Glutamatergic neuron (in vitro differentiated cells): Measurements from ENCODE around the gene TSPAN14. TPM values are rescaled to one million over a fixed set of nuclear protein-coding genes. Genes with fewer than 3 reads are reported as not detected.
"Not testable (repeated sequence)": the region's sequence is repeated elsewhere in the genome, so short reads cannot be mapped to it uniquely, and the experiment has no call there.

Source experiments
- DNase-seq: peaks from one replicate; pipeline ENCODE4 v3.0.0; 2022
- H3K27ac Mint-ChIP-seq: one replicate; pipeline ENCODE4 v1.8.0; 2020; ENCODE audit warnings: mild to moderate bottlenecking, mixed read lengths, inconsistent platforms; ENCODE audit not compliant: unreplicated experiment
- H3K27me3 Mint-ChIP-seq: one replicate; pipeline ENCODE4 v1.8.0; 2020; ENCODE audit warnings: mild to moderate bottlenecking, moderate library complexity, mixed read lengths, inconsistent platforms; ENCODE audit not compliant: unreplicated experiment
- H3K36me3 Mint-ChIP-seq: one replicate; pipeline ENCODE4 v1.8.0; 2020; ENCODE audit warnings: mild to moderate bottlenecking, mixed read lengths, inconsistent platforms; ENCODE audit not compliant: unreplicated experiment
- H3K4me1 Mint-ChIP-seq: one replicate; pipeline ENCODE4 v1.8.0; 2020; ENCODE audit warnings: mild to moderate bottlenecking, low read depth, mixed read lengths, inconsistent platforms; ENCODE audit not compliant: unreplicated experiment
- H3K4me3 Mint-ChIP-seq: one replicate; pipeline ENCODE4 v1.8.0; 2020; ENCODE audit warnings: mild to moderate bottlenecking, mixed read lengths, inconsistent platforms; ENCODE audit not compliant: unreplicated experiment
- H3K9me3 Mint-ChIP-seq: one replicate; pipeline ENCODE4 v1.8.0; 2020; ENCODE audit warnings: mild to moderate bottlenecking, moderate library complexity, mixed read lengths, inconsistent platforms; ENCODE audit not compliant: unreplicated experiment
- total RNA-seq: library from RNA; stranded (reverse); fragmentation: NEBNext Ultra II Directional; extraction: Animal tissue kit (Norgen Biotek cat#: 25700); gene quantifications from one replicate; pipeline ENCODE4 v1.2.1, GENCODE V29; 2021; ENCODE audit not compliant: unreplicated experiment
- TF ChIP-seq, protein P1 (sequence below): fragments of 200-600 bp; sonication (generic); IDR thresholded peaks from one replicate; pipeline ENCODE4 v1.5.0; 2021; ENCODE audit not compliant: partially characterized antibody, unreplicated experiment

TSPAN14 gene
- total RNA-seq, 1 donor from 2014 or later, result 141 TPM

DNA sequence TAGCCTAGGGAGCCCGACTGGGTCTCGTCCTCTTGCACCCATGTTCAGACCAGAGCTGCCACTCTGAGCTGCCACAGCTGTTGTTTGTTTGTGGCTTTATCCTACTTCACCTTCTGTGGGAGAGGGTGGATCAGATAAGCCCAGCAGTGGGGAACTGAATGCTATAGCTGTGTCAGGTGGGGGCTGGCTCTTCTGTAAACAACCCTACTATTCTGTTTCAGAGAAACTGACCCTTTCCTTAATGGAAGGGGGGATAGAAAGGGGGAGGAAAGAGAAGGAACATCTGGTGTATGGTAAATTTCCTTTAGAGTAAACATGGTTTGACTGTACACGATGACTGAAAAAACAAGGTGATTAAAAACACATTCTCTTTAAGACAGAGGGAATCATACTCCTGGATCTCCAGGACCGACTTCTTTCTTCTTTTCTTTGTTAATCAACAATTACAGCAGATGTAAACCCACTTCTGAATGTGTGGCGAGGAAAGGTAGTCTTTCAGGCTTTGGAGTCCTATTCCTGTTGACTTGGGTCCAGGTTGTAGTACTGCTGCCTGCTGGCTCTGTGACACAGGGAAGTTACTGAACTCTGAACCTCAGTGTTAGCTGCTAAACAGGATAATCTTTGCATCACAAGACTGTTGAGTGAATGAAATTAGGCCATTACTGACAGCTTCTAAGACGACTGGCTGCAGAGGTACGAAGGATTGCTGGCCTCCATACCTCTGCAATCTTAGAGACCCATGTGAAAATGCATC is 39.8 kb upstream of the TSPAN14 start:
- H3K27me3 Mint-ChIP-seq, result peaks cover 7% of the 10 kb centered on the region
- peaks cover 4% of the 10 kb centered on the region for H3K36me3 Mint-ChIP-seq
- H3K9me3 Mint-ChIP-seq, result peaks cover 5% of the 10 kb centered on the region
- H3K27ac Mint-ChIP-seq, result peak overlapping the region; percentile 48
- H3K4me1 Mint-ChIP-seq, result peaks cover 68% of the 10 kb centered on the region
- TF ChIP-seq, protein P1, sequence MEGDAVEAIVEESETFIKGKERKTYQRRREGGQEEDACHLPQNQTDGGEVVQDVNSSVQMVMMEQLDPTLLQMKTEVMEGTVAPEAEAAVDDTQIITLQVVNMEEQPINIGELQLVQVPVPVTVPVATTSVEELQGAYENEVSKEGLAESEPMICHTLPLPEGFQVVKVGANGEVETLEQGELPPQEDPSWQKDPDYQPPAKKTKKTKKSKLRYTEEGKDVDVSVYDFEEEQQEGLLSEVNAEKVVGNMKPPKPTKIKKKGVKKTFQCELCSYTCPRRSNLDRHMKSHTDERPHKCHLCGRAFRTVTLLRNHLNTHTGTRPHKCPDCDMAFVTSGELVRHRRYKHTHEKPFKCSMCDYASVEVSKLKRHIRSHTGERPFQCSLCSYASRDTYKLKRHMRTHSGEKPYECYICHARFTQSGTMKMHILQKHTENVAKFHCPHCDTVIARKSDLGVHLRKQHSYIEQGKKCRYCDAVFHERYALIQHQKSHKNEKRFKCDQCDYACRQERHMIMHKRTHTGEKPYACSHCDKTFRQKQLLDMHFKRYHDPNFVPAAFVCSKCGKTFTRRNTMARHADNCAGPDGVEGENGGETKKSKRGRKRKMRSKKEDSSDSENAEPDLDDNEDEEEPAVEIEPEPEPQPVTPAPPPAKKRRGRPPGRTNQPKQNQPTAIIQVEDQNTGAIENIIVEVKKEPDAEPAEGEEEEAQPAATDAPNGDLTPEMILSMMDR, result no peak
- DNase-seq, result no peak
- H3K4me3 Mint-ChIP-seq, result peak overlapping the region; percentile 35

DNA sequence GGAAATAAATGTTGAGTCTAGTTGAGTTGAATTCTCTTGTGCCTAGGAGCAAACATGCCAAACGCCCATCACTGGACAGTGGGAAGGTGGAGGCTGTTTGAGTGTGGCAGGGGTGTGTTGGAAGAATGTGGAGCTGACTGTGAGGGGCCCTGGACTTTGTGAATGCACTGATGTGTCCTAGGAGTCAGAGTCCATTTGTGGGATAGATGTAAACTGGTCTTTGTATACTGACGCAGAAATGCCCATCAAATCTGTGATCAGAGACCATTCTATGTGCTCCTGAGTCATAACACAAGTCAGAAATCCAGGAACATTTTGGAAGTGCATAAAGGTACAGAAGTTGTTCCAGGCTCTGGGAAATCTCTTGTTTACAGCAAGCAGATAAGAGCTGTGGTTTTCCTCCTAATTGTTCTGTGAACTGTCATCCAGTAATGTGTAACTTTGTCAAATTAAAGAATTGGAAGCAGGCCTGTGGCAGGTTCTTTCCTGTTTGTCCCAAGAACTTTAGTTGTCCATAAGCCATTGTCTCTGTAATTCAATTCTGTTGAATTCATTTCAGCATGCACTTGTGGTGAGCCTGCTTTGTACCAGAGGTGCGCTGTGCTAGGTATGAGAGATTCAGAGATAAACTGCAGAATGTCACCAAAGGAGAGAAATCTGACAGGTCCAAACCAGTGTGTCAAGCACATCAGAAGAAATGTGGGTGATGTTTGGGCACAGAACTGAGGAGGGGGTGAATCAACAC is 38.2 kb upstream of the TSPAN14 start:
- no peak overlapping the region for H3K27ac Mint-ChIP-seq
- DNase-seq, result no peak
- TF ChIP-seq, protein P1, result no peak

DNA sequence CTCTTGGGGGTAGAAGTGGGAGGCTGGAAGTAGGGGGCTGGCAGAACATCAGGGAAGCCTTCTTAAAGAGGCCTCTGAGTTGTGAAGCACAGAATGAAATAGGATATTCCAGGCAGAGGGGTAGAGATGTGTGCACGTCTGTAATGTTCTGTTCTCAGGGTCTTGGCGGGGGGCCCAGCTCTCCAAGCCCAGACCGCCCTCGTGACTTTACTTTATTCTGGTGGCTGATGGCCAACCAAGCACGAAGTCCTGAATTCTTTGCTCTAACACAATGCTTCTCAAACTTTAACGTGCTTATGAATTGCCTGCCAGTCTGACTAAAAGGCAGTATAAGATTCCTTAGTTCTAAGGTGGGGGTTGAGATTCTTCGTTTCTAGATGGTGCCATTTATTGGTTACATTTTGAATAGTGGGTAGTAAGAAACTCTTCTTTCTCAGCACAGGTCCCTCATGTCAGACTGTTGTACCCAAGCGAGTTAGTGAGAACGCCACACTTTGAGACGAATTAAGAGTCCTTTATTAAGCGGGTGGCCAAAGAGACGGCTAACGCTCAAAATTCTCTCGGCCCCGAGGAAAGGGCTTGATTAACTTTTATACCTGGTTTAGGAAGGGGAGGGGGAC is 37.5 kb upstream of the TSPAN14 start:
- no peak overlapping the region for H3K4me3 Mint-ChIP-seq
- TF ChIP-seq, protein P1, result no peak
- H3K4me1 Mint-ChIP-seq, result peaks cover 59% of the 10 kb centered on the region
- peaks cover 4% of the 10 kb centered on the region for H3K9me3 Mint-ChIP-seq
- peaks cover 7% of the 10 kb centered on the region for H3K27me3 Mint-ChIP-seq
- no peak for DNase-seq
- peaks cover 4% of the 10 kb centered on the region for H3K36me3 Mint-ChIP-seq
- H3K27ac Mint-ChIP-seq, result no peak overlapping the region

More for the DNA sequence above, 38.2 kb upstream of the TSPAN14 start:
- peaks cover 58% of the 10 kb centered on the region for H3K4me1 Mint-ChIP-seq
- H3K36me3 Mint-ChIP-seq, result peaks cover 4% of the 10 kb centered on the region
- peaks cover 4% of the 10 kb centered on the region for H3K9me3 Mint-ChIP-seq
- no peak overlapping the region for H3K4me3 Mint-ChIP-seq
- peaks cover 7% of the 10 kb centered on the region for H3K27me3 Mint-ChIP-seq

DNA sequence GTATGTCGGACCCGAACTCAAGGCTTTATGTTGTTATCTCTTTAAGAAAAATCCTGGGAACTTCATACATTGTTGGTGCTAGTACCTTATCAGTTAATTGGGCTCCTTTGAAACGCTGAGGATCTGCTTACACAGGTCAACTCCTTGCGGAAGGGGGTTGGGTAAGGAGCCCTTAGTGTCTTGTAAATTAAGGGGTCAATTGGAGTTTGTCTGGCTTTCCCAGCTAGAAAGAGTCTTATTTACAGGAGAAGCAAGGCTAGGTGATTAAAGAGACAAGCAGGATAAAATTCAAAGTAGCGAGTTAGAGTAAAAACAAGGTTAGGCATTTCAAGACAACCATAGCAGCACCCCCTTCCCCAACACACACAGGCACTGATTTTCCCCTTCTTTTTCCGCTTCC is 36.9 kb upstream of the TSPAN14 start:
- H3K36me3 Mint-ChIP-seq, H3K4me3 Mint-ChIP-seq, H3K27ac Mint-ChIP-seq, DNase-seq, H3K9me3 Mint-ChIP-seq, H3K27me3 Mint-ChIP-seq: not testable (repeated sequence)
- H3K4me1 Mint-ChIP-seq, result peaks cover 55% of the 10 kb centered on the region

DNA sequence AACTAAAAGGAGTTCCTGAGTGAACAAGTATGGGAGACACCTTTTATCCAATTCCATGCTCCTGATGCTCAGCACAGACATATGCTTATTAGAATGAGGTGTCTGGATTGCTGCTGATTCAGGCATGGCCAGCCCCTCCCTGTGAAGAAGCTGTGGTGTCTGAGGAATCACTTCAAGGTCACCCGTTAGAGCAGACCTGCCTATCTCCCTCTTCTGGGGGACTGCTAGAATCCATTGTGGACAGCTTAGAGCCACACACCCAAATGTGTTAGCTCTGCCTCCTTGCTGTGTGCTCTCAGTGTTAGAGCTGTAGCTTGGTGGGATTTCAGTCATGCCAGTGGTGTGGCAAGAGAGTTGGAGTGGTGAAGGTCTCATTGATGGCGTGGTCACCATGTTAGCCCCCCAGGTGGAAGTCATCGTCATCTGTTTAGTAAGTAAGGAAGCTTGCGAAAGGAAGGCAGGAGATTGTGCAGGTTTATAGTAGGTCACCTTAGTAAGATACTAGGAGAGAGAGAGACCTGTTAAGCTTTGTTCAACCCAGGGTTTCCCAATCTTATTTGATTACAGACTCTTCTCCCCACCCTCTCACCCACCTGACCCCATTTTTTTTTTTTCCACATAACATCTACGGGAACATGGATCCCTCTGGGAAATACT is 32.9 kb upstream of the TSPAN14 start:
- peaks cover 41% of the 10 kb centered on the region for H3K4me1 Mint-ChIP-seq
- TF ChIP-seq, protein P1, result no peak
- DNase-seq, result no peak
- no peak overlapping the region for H3K27ac Mint-ChIP-seq
- no peak overlapping the region for H3K4me3 Mint-ChIP-seq
- H3K27me3 Mint-ChIP-seq, result no peaks in the 10 kb centered on the region
- peaks cover 6% of the 10 kb centered on the region for H3K9me3 Mint-ChIP-seq
- H3K36me3 Mint-ChIP-seq, result peaks cover 3% of the 10 kb centered on the region
